ENCODE results near the gene OR2A25.

Gene OR2A25

DNA sequence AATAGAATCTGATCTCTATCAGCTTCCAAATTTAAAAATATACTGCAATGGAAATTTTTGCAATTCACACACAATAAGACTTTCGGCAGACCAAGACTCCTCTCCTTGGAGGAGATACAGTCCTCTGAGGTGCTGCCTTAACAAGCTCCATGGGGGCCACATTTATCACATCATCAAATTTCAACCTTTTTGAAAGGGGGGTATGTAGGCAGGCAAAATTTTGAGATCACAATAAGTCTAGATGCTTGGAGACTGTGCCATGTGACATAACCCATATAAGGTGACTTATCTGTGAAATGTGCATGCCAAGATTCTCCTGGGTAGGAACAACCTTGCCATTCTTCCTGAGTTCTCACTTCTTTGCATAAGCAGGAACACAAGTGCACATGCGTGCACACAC lies 16.4 kb downstream of the OR2A25 start, which contains the start of gene OR2A12:
TSS of gene OR2A12 (plus strand) at position 301 of the 400 bp plus-strand sequence. CDS start 8,830 bp downstream, outside the sequence.
- DNase-seq = no peak

DNA sequence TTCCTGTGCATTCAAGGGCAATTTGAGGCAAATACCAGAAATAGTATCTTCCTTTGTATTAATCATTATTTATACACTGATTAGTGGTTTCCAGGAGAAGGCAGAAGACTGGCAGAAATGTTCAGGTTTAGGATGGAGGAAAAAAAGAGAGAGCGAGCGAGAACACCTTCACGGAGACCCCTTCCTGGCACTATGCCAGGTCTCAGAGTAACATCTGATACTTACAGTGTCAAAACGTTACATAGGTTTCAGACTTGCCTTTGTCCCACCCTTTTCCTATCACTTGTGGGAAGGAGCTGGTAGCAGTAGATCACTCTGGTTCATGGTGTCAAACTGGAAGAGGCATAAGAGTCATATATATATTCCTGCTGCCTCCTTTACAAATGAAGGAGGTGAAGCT lies 17.1 kb downstream of the OR2A25 start:
- no peak for DNase-seq

DNA sequence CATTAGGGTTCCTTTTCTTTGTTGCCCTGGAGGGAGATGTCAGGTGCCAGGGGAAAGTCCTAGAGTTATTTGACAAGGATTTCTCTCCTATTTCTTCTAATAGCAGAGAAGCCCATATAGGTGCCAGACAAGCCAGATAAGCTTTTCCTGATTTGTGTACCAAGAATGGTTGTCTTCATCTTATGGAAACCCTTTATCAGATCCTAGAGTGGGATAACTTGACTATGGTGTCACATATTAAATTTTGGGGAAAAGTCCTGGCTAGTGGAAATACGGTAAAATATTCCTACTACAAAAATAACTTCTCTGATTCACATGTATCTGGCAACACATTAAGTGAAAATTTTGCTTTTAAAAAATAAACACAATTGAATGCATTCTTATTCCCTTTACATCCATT lies 17.6 kb downstream of the OR2A25 start:
- no peak for DNase-seq

DNA sequence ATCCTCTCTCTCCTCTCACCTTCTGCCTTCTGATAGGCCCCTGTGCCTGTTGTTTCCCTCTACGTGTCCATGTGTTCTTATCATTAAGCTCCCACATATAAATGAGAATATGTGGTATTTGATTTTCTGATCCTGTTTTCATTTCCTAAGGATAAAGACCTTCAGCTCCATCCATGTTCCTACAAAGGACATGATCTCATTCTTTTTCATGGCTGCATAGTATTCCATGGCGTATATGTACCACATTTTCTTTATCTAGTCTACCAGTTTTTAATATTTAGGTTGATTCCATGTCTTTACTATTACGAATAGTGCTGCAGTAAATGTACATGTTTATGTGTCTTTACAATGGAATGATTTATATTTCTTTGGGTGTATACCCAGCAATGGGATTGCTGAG lies 21.1 kb downstream of the OR2A25 start:
- DNase-seq = no peak

DNA sequence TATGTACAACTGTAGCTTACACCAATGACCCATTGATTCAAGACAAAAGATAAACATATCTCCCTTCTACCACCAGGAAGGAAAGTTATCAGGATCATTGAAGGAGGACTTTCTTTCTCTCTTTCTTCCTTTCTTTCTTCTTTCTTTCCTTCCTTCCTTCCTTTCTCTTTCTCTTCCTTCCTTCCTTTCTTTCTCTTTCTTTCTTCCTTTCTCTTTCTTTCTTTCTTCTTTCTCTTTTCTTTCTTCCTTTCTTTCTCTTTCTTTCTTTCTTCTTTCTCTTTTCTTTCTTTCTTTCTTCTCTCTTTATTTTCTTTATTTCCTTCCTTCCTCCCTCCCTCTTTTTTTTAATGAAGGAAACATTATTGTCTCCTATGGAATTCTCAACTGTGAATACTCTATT lies 29.2 kb downstream of the OR2A25 start:
- no peak for DNase-seq

DNA sequence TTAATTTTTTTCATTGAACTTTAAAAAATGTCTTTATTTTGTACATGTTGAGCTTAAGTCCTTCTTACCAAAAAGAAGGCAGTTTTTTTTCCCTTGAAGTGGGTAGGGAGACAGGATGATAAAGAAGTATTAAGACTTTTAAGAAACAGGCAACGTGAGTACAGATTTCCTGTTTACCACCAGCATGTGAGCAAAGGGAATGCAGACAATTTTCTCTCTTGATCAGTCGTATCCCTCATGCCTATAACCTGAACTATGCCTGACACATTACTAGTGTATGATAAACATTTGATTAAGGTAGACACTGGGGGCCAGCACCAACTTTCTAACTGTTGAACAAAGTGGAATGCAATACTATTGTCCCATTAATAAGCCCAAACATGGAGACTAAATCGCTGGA lies 31.0 kb downstream of the OR2A25 start:
- no peak for DNase-seq

DNA sequence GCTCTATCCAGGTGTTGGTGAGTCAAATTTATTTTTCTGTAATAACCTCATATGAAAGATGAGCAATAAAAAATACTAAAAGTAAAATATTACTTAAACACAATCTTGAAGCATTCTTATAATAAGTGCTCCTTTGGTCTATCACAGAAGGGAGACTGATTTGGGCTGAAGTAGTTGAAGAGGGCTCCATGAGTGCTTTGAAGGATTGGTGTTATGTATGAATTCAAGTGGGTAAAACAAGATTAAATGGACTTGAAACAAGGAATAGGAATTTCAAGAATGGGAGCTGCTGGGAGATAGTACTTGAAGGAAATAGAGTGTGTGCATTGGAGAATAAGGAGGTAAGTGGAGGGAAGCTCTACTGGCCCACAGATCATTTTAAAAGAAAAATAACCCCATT lies 32.4 kb downstream of the OR2A25 start:
- no peak for DNase-seq

DNA sequence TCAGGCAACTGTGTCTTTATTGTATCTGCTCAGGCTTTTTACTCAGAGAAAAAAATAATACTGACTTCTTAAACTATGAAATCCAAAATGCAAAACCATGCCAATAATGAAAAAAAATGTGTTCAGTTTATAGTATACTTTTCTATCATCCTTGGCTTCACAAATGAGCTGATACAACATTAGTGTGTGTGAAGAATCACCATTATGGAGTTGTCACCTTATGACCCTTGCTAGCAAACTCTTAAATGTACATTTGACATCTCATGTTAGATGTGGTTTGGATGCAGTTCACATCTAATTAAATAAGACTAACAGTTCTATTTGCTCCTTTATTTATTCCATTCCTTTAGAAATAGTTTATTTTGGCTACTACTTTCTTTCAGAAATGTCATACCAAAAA lies 35.6 kb downstream of the OR2A25 start:
- no peak for DNase-seq

DNA sequence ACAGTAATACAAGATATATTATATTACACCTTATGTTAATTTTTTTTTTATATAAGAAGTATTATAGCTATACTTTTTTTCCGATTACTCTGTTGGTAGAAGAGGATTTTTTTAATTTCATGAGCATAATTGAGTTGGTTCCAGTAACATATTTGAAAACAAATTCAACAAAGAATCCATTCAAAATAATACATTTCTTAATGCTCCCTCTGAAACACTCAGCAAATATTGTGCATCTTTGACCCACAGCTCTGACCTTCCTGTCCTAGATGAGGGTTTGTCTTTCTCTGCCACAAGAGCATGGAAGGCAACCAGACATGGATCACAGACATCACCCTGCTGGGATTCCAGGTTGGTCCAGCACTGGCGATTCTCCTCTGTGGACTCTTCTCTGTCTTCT lies 39.7 kb downstream of the OR2A25 start, which contains the start of gene OR2A2:
TSS of gene OR2A2 (plus strand) at position 301 of the 400 bp plus-strand sequence. CDS start at position 301, 0 bp downstream.
- DNase-seq = no peak

DNA sequence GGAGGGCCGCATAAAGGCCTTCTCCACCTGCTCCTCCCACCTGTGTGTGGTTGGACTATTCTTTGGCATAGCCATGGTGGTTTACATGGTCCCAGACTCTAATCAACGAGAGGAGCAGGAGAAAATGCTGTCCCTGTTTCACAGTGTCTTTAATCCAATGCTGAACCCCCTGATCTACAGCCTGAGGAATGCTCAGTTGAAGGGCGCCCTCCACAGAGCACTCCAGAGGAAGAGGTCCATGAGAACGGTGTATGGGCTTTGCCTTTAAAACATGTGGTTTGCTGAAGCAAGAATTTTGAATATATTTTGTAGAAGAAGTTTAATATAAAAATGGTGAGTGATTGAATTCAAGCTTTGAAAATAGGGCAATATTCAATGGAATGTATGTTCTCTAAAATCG lies 40.7 kb downstream of the OR2A25 start:
- DNase-seq = no peak

DNA sequence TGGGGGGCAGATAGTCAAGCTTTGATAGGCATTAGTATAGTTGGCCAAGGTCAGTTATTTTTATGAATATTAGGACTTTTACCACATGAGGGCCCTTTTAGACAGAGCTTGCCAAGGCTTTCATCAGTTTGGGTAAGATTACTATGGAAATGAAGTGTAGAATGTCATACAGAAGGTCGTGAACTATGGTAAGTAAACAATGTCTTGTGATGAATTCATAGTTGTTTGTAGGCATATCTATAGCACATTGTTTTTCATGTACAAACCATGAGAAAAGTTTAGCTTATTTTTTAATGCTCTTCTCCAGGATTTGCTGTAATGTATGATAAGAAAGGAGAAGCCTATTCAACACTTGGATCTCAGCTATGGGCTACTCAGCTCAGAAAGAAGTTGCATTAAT lies 44.0 kb downstream of the OR2A25 start:
- DNase-seq = no peak

DNA sequence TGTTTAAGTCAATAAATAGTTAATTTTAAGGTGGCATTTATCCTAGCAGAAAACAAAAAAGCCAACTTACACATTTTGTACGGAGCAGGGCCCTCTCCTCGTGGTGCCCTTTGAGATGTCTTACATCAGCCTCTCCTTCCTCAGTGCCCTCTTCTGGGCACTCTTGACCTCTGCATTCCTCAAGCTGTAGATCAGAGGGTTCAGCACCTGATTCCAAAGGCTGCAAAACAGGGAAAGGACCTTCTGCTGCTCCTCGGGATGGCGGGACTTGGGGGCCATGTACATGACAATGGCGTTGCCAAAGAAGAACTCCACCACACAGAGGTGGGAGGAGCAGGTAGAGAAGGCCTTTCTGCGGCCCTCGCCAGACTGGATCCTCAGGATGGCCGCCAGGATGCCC lies 48.7 kb downstream of the OR2A25 start:
- DNase-seq = no peak

DNA sequence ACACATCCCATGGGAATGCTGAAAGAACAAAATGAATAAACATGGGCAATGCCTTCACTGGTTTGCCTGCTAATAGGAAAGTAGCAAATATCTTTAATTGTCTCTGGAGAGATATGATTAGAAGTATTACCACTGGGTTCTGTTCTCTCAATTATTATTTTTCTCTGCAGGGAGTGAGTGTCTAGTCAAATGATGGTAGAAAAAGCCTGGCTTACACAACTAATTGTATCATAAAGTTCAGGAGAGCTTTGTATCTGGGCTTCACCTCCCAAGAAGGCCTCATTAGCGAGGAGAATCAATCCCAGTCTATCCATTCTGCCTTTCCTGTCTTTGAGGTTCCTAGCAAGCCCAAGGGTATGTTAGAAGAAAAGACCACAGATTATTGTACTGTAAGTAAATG lies 53.3 kb downstream of the OR2A25 start, which contains the start of gene OR2A14:
TSS of gene OR2A14 (plus strand) at position 301 of the 400 bp plus-strand sequence. CDS start 5,937 bp downstream, outside the sequence.
- DNase-seq = no peak

Measured in activated CD4-positive, CD25-positive, alpha-beta regulatory T cell (primary cell).